Fibroblast of lung (primary cell): Measurements from ENCODE around the gene L3MBTL2.

Experiments used
- EZH2 ChIP-seq: IDR thresholded peaks from 2 replicates; pipeline ENCODE4 v1.5.1; 2012; ENCODE audit warnings: low read length, control low read depth, mild to moderate bottlenecking; ENCODE audit errors: missing control alignments
- TF ChIP-seq, protein P1 (sequence below), 2 donors: IDR thresholded peaks in 1 of 2; conservative IDR thresholded peaks in 1 of 2; 1 replicate in 1 of 2; 2 replicates in 1 of 2; pipeline ENCODE4 v1.5.1; 2011 to 2012; ENCODE audit warnings: low read length in 2 of 2, control low read depth in 1 of 2, inconsistent platforms in 1 of 2, low read depth in 1 of 2, mild to moderate bottlenecking in 1 of 2

DNA sequence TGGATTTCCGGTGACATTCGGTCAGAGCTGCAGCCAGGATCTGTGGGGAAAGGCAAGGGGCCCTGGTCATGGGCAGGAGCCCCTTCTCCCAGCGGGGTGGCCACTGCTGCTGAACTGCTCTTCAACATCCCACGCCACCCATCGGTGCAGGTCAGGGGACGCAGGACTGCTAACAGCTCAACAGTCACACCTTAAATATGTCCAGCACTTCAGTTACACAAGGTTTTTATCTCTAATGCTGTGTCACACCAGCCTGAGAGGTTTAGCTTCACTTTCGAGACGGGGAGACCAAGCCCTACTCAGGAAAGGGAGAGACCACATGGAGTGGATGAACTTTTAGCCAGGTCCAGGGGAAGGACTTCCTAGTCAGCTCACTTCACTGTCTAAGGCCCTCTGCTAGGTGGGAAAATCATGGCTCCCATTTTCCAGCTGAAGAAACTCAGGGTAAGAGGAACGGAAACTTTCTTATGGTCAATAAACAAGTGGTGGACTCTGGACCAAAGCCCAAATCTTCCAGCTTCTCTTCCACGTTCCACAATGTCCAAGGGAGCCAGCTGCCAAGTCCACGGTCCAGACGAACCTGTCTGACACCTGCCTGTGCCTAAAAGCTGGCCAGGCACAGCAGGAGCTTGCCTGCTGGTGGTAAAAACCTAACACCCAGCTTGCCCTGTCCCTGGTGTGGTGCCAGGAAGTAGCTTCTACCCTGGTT lies 56.6 kb downstream of the L3MBTL2 start:
- TF ChIP-seq, protein P1, sequence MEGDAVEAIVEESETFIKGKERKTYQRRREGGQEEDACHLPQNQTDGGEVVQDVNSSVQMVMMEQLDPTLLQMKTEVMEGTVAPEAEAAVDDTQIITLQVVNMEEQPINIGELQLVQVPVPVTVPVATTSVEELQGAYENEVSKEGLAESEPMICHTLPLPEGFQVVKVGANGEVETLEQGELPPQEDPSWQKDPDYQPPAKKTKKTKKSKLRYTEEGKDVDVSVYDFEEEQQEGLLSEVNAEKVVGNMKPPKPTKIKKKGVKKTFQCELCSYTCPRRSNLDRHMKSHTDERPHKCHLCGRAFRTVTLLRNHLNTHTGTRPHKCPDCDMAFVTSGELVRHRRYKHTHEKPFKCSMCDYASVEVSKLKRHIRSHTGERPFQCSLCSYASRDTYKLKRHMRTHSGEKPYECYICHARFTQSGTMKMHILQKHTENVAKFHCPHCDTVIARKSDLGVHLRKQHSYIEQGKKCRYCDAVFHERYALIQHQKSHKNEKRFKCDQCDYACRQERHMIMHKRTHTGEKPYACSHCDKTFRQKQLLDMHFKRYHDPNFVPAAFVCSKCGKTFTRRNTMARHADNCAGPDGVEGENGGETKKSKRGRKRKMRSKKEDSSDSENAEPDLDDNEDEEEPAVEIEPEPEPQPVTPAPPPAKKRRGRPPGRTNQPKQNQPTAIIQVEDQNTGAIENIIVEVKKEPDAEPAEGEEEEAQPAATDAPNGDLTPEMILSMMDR (conservative IDR thresholded peaks at IDR 0.05 in 1 of 2, IDR thresholded peaks at IDR 0.05 in 1 of 2; ENCODE audit: low read depth in 1 of 2, low read length in 2 of 2): no peak
- no peak for TF ChIP-seq EZH2
